Measurements from ENCODE around the gene PI16.
A peak's percentile ranks its signal among the peaks of the same experiment; 100 is the strongest.

- TF ChIP-seq POLR2AphosphoS5 (IDR thresholded peaks at IDR 0.05; ENCODE audit: low read depth, low read length) (no peak), TAF1 (IDR thresholded peaks at IDR 0.05; ENCODE audit: borderline replicate concordance, insufficient read depth, low read length) (no peak), REST (IDR thresholded peaks at IDR 0.05; ENCODE audit: insufficient read depth in 1 of 2, low read depth in 2 of 2, low read length in 2 of 2) (peak; percentile 81 to 89), SIN3A (IDR thresholded peaks at IDR 0.05; ENCODE audit: borderline replicate concordance, insufficient read depth, low read length) (no peak), FOXP2 (optimal IDR thresholded peaks at IDR 0.05; ENCODE audit: borderline replicate concordance, extremely low read depth, extremely low read length, insufficient read depth) (no peak)
Observed at GRCh38 chr6:37007340-37008043, 53.0 kb downstream of the PI16 start.
